Measurements from ENCODE around the gene GAA.

The GAA gene

GRCh38 chr17:80119271-80119791, 17.9 kb downstream of the GAA start:
- no peak for DNase-seq

DNA sequence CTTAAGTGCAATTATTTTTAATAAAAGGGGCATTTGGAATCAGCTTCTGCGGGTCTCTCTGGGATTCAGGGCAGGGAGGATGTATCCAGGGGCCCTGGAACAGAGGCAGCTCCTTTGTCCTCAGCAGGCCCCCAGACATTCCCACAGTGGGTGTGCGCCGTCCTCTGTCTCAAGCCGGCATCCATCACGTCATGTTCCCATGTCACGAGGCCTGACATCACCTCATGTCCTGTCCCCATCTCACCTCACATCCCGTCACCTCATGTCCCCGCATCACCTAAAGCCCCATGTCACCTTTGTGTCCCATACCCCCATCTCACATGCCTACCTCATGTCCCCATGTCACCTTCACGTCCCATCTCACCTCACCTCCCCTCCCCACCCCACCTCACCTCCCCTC, 18.5 kb downstream of the GAA start:
- no peak for DNase-seq

DNA sequence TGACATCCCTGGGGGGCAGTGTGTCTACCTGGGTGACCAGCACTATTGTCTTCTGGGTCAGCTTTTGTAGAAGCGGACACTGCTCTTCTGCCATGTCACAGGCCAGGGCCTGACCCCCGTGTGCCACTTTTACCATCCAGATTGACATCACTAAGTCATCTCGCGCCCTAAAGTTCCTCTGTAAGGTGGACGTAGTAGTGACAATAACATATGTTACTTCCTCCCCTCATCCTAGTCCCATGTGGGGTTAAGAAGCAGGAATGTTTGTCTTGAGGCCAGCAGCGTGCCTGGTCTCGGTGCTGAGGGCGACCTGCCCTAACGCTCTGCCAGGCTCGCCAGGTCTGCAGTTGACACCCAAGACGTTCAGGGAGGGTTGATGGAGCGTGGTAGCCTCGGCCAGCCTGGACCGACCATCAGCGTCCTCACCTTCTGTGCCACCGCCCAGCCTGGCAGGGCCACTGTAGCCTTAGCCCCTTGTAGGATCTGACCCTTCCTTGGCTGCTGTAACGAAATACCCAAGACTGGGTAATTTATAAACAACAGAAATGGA, 20.7 kb downstream of the GAA start:
- no peak for DNase-seq

DNA sequence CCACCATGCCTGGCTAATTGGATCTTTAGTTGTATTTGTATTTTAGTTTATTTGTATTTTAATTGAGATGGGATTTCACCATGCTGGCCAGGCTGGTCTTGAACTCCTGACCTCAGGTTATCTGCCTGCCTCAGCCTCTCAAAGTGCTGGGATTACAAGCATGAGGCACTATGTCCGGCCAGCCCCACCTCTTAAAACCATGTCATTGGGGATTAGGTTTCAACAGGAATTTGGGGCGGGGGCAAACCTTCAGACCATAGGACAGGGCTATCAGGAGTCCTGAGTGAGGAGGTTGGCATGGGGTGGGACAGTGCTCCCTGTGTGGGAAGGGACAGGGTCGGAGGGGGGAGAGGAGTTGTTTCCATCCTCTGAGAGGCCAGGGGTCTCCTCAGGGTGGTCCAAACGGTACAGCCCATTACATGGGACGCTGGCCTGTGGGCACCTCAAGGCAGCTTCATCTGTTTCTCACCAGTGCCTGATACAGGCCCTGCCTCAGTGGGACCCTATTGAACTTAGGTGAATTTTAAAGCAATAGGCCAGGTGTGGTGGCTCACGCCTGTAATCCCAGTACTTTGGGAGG, 21.6 kb downstream of the GAA start:
- DNase-seq: no peak

DNA sequence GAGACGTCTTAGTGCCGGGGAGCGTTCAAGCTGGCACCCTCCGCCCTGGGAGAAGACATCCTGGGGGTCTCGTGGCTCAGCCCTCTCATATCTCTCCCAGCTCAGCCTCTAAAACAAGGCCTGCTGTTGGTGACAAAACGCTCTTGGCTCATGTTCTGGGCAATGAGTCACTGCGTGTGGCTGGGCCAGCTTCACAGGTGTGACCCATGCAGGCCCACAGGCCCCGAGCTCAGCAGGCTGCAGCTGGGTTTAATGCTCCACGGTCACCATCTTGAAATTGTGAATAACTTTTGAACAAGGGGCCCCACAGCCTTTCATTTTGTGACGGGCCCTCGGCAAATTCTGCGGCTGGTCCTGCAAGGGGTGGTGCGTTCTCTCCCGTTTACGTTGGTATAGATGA, 22.4 kb downstream of the GAA start:
- no peak for DNase-seq

GRCh38 chr17:80124351-80124981, 23.1 kb downstream of the GAA start:
- DNase-seq: peak; percentile 3

- no peak for DNase-seq
Observed at GRCh38 chr17:80125656-80126448, 24.5 kb downstream of the GAA start.

DNA sequence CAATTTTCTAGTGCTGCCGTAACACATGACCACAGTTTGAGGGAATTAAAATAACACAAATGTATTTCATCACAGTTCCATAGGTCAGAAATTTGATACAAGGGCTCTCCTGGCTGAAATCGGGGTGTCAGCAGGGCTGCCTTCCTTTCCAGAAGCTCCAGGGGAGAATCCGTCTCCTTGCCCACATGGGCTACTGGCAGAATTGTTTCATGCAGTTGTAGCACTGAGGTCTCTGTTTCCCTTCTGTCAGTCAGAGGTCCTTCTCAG, 25.0 kb downstream of the GAA start:
- DNase-seq: no peak

GRCh38 chr17:80129006-80129565, 27.7 kb downstream of the GAA start:
- DNase-seq: no peak

GRCh38 chr17:80130992-80131391, 29.6 kb downstream of the GAA start:
- DNase-seq: no peak

DNA sequence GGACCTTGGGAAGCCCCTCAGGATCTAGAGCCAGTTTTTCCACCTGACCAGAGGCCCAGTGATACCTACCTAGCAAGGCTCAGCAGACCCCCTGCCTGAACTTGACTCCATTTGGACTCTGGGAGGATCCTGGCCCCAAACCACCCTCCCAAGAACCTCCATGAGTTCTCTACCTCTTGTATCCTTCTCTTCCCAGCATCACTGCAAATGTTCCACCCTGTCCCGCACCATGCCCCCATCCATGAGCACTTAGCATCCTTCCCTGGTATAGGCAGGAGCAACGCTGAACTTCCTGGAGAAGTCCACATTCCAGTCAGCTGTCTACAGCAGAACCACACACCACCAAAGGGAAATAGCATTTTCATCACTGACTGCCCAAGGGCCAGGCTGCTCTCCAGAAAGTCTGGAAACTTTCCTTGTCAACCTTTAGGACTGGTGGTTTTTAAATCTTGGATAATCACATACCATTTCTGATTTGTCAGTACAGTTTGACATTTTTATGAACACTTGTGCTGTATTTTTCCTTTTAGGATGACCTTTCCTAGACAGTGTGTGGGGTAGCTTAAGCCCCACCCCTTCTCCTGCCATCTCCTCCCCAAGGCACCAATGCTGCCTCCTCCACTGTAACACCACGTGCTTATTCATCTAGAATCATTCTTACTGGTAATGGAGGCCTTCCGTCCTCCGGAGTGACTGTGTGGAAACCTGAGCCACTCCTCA, 31.7 kb downstream of the GAA start:
- DNase-seq: no peak

DNA sequence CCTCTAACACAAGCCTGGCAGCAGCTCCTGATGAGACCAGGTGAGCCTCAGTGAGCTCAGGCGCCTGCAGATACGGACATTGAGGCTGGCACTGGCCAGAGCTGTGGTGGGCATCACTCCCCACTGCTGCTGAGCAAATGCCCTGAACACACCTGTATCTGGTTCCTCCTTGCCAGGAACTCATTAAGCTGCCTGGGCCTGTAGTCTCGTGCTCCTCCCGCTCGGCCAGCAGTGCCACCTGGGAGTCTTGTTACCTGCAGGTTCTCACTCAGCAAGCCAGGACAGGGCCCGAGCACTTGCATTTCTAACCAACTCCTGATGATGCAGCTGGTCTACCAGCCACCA, 32.2 kb downstream of the GAA start:
- no peak for DNase-seq

DNA sequence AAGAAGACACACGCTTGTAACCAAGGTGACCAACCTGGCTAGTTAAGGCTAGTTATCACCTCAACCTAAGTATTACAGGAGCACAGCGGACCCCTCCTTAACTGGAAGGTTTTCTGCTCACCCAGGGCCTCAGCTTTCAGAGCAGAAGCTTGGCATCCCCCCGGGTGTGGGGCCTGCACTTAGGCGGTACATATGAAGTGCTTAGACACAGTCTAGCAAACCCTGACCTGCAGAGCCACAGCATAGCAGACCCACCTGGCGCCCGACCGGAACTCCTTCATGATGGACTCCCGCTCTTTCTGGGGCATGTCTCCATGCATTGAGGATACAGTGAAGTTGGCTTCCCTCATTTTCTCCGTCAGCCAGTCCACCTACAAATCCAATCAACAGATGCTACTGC, 35.8 kb downstream of the GAA start:
- no peak for DNase-seq

DNA sequence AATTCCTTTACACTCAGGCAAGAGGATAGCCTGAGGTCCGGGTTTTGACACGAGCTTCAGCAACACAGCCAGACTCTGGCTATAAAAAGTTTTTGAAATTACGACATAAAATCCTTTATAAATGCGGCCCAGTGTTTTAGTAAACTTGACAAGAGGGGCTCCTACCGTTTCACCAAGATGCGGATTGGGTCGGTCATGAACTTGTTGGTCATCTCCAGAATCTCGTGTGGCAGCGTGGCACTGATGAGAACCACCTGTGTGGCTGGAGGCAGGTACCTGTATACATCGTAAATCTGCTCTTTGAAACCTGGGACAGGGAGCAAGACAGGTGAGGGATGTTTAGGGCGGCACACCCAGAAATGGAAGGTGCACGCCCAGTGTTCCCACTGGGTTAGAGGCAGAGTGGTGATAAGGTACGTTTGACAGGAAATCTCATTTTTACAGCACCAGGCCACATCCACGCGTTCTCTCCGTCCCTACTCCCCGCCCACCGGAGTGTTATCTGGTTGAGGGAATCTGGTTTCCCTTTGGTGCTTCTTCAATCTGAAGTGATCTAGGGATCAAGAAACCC, 37.6 kb downstream of the GAA start:
- DNase-seq: no peak

- DNase-seq: no peak
Observed at GRCh38 chr17:80141463-80142165, 40.2 kb downstream of the GAA start.

GRCh38 chr17:80142929-80143328, 41.5 kb downstream of the GAA start:
- no peak for DNase-seq

- peak; percentile 8 for DNase-seq
Observed at GRCh38 chr17:80145076-80146075, 44.0 kb downstream of the GAA start.

DNA sequence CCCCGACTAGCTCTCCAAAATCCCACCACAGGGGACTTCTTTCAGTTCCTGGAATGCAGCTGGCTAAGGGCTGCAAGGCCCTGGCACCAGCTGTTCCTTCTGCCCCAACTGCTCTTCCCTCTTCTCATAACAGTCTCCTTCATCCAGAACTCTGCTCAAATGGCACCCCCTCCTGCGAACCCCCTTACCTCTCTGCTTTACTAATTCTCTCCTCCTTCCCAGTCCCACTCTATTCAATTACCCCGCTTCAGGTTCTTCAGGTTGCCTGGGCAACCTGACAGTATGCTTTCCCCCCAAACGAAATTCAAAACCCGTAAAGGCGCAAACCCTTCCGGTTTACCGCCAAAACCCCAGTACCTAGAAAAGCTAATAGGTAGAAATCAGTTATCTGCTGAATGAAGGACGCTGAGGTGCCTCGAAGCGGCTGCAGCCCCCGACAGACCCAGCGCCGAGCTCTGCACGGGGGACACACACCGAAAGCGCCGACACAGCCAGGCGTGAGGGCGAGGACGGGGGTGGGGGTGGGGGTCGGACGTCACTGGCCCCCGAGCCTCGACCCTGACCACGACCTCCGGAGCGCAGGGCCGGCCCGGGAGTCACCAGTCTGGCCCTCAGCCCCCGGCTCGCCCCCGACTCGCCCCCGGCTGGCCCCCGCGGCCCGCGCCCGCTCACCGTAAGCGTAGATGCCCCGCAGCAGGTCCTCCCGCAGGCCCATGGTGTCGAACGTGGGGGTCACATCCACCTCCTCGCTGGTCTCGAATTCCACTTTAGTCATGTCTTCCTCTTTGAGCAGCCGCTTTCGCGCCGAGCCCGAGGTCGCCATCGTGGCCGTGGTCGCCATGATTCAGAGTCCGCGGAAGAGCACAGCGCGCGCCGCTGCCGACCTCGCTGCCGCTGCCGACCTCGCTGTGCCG, 45.0 kb downstream of the GAA start:
- DNase-seq: peak; percentile 50

- DNase-seq: peak; percentile 100
Observed at GRCh38 chr17:80147035-80147822, 45.8 kb downstream of the GAA start, which contains the start of gene EIF4A3. Gene EIF4A3, minus strand, starts transcription at chr17:80147128. Its CDS starts 167 bp downstream, at chr17:80146961.
